Measurements from ENCODE around the gene PROM1. TPM values are rescaled to one million over a fixed set of nuclear protein-coding genes. Genes with fewer than 3 reads are reported as not detected.

The PROM1 gene
- total RNA-seq, 4 donors from 2014 or later = 3.3 to 4.6 (median 4.0) TPM

GRCh38 chr4:15928883-15929282, 154.9 kb downstream of the PROM1 start:
- TF ChIP-seq CTCF (IDR thresholded peaks at IDR 0.05) (no peak), POLR2AphosphoS5 (IDR thresholded peaks at IDR 0.05) (no peak), EP300 (IDR thresholded peaks at IDR 0.05) (no peak), POLR2A (IDR thresholded peaks at IDR 0.05; ENCODE audit: low read depth) (no peak)
- no peak for DNase-seq (ENCODE audit: extremely low spot score)
- no peak overlapping the region for H3K4me3 ChIP-seq
- WGBS = 40% methylated on average over 3 of the region's 5 CpGs
- no peaks in the 10 kb centered on the region for H3K9me3 ChIP-seq
- no peak overlapping the region for H3K27ac ChIP-seq (replicated peaks in 1 of 4)
- H3K4me1 ChIP-seq = peaks cover 0 to 22% (median 19%) of the 10 kb centered on the region in 4 donors
- H3K27me3 ChIP-seq = no peaks in the 10 kb centered on the region
- H3K36me3 ChIP-seq = no peaks in the 10 kb centered on the region
- intact Hi-C loops (cut with DNase I) = no loop called here

- intact Hi-C loops (cut with DNase I) = no loop called here
- 65% methylated on average over 7 of the region's 7 CpGs for WGBS
- no peak for DNase-seq (ENCODE audit: extremely low spot score)
These were observed 157.3 kb downstream of the PROM1 start for GRCh38 chr4:15926486-15926885.

DNA sequence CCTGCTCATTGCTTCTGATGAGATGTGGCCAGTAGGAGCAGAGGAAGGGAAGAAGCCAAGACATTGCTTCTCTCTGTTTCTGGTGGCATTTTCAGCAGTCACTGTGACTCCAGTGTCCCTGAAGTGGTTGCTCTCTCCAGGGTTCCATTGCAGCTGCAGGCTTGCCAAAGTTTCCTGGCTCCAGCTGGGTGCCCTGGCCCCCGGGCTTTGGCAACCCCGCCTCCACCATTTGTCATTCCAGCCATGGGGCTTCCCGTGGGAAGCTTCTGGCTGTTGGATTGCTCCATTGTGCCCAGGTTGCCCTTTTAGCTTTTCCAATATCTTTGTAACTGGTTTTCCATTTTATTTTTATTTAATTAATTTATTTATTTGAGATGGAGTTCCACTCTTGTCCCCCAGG, 158.0 kb downstream of the PROM1 start:
- TF ChIP-seq CTCF (IDR thresholded peaks at IDR 0.05) (no peak), POLR2A (IDR thresholded peaks at IDR 0.05; ENCODE audit: low read depth) (no peak), POLR2AphosphoS5 (IDR thresholded peaks at IDR 0.05) (no peak), EP300 (IDR thresholded peaks at IDR 0.05) (no peak)

More at GRCh38 chr4:15926486-15926885, 157.3 kb downstream of the PROM1 start:
- TF ChIP-seq POLR2AphosphoS5 (IDR thresholded peaks at IDR 0.05) (no peak), EP300 (IDR thresholded peaks at IDR 0.05) (no peak), POLR2A (IDR thresholded peaks at IDR 0.05; ENCODE audit: low read depth) (no peak), CTCF (IDR thresholded peaks at IDR 0.05) (no peak)
- no peaks in the 10 kb centered on the region for H3K36me3 ChIP-seq
- no peaks in the 10 kb centered on the region for H3K9me3 ChIP-seq
- no peak overlapping the region for H3K4me3 ChIP-seq
- peaks cover 0 to 23% (median 20%) of the 10 kb centered on the region in 4 donors for H3K4me1 ChIP-seq
- H3K27me3 ChIP-seq = no peaks in the 10 kb centered on the region
- H3K27ac ChIP-seq (replicated peaks in 1 of 4) = no peak overlapping the region

GRCh38 chr4:15921592-15921932, 162.3 kb downstream of the PROM1 start:
- intact Hi-C loops (cut with DNase I) = no loop called here
- no peak for TF ChIP-seq POLR2AphosphoS5 (IDR thresholded peaks at IDR 0.05)
- TF ChIP-seq POLR2A (IDR thresholded peaks at IDR 0.05; ENCODE audit: low read depth) = no peak
- TF ChIP-seq EP300 (IDR thresholded peaks at IDR 0.05) = no peak
- TF ChIP-seq CTCF (IDR thresholded peaks at IDR 0.05) = no peak
- Histone ChIP-seq H3K9me3 (no peaks in the 10 kb centered on the region), H3K4me3 (no peak overlapping the region), H3K27me3 (no peaks in the 10 kb centered on the region), H3K36me3 (no peaks in the 10 kb centered on the region), H3K4me1 (peaks cover 0 to 10% (median 4%) of the 10 kb centered on the region in 4 donors), H3K27ac (replicated peaks in 1 of 4) (no peak overlapping the region)
- no peak for DNase-seq (ENCODE audit: extremely low spot score)
- WGBS = 100% methylated on average over 1 of the region's 1 CpG

More for the DNA sequence above, 158.0 kb downstream of the PROM1 start:
- Histone ChIP-seq H3K36me3 (no peaks in the 10 kb centered on the region), H3K9me3 (no peaks in the 10 kb centered on the region), H3K27ac (replicated peaks in 1 of 4) (no peak overlapping the region), H3K4me3 (no peak overlapping the region), H3K4me1 (peaks cover 0 to 30% (median 23%) of the 10 kb centered on the region in 4 donors), H3K27me3 (no peaks in the 10 kb centered on the region)
- WGBS = 83% methylated on average over 3 of the region's 3 CpGs
- DNase-seq (ENCODE audit: extremely low spot score) = no peak
- intact Hi-C loops (cut with DNase I) = no loop called here
